Epidermal melanocyte (primary cell): Measurements from ENCODE around the gene GMEB2.
A peak's percentile ranks its signal among the peaks of the same experiment; 100 is the strongest.

ENCODE experiments used
- DNase-seq: peaks from one replicate; pipeline ENCODE4 v3.0.0; 2011; ENCODE audit warnings: low spot score; ENCODE audit not compliant: insufficient read length

The GMEB2 gene

DNA sequence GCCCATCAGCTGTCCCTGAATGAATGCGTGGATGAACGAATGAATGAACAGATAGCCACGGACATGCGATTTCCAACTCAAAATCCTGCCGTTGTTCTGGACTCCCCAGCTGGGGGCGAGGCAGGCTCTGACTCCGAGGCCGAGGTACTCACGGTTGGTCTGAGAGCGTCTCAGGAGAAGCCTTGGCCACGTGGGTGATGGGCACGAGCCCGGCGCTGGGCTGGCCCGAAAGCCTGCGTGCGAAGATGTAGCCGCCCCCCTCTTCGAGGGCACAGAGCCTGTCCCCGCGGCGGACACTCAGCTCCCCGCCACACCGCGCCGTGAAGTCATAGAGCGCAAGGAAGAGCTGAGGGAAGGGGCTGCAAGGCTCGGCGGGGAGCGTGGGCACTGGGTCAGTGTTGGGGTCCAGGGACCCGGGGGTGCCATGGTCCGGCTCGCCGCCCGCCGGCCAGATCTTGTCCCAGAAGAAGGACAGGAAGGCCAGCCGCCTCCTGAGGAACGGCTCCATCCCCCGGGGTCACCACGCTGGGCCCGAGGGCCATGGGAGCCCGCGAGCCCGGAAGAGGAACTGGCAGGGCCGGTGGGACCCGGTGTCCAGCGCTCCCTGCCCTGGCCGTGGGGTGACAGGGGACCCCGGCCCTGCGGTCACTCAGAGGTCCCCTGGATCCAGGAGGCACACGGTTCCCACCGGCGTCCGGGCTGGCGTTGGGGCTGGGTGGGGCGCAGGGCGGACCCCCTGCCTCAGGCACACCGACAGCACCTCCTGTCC is 79.8 kb downstream of the GMEB2 start:
- DNase-seq, result no peak

DNA sequence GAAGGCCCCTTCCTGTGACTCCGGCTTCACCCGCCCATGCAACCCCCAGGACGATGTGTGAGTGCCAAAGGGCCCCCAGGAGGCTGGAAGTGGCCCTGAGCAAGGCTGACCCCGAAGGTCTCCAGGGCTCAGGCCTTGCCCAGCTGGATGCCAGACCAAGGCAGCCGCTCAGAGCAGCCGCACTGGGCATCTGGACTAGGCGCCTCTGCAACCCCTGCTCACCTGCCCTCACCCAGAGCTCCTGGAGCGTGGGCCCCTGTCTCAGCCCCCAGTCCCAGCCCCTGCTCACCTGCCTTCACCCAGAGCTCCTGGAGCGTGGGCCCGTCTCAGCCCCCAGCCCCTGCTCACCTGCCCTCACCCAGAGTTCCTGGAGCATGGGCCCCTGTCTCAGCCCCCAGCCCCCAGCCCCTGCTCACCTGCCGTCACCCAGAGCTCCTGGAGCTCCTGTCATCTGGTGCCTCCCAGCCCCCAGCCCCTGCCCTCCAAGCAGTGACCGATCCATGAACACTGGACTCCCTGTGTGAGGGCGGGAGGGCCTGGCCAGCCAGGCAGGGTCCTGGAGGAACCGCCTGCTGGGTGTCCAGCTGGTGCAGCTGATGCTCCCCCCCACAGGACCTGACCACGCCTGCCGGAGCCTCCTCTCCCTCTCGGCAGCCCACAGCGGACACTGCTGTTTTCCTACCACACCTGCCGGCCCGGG is 80.5 kb downstream of the GMEB2 start:
- DNase-seq, result no peak

DNA sequence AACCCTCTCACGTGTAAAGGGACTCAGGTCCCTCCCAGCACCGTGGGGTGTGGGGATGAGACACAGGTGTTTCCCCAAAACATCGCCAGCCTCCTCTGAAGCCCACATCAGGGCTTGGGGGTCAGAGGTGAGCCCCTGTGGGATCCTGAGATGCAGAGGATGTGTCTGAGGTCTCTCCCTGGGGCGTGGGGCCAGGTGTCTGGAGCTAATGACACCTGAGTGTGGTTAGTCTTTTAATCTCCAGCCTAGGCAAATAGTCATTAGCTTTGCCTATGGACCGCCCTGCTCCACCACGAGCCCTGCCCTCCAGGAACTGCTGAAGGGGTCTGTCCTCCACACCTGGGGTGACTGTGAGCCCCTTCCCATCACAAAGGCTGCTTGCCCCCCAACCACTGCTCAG is 81.1 kb downstream of the GMEB2 start:
- no peak for DNase-seq

DNA sequence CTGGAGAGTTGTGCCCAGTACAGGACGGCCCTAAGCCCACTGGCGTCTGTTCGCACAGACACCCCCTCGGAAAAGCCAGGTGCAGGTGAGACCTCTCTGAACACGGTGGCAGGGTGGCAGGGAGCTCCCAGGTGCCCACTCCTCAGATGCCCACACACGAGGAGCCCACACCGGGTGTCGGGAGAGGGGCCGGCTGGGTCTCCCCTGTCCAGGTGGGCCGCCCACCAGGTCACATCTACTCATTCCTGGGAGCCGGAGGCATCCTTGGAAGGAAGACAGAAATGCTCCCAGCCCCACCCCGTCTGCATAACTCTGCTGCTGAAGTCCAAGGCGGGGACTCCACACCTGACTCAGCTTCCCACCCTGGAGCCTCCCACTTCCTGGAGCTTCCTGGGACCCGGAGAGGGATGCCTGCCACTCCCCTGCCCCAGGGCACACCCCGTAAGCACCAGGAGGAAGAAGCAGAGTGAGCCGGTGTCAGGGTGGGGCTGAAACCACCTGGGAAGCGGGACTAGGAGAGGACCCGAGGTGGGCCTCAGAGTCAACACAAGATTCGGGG is 81.9 kb downstream of the GMEB2 start:
- no peak for DNase-seq

DNA sequence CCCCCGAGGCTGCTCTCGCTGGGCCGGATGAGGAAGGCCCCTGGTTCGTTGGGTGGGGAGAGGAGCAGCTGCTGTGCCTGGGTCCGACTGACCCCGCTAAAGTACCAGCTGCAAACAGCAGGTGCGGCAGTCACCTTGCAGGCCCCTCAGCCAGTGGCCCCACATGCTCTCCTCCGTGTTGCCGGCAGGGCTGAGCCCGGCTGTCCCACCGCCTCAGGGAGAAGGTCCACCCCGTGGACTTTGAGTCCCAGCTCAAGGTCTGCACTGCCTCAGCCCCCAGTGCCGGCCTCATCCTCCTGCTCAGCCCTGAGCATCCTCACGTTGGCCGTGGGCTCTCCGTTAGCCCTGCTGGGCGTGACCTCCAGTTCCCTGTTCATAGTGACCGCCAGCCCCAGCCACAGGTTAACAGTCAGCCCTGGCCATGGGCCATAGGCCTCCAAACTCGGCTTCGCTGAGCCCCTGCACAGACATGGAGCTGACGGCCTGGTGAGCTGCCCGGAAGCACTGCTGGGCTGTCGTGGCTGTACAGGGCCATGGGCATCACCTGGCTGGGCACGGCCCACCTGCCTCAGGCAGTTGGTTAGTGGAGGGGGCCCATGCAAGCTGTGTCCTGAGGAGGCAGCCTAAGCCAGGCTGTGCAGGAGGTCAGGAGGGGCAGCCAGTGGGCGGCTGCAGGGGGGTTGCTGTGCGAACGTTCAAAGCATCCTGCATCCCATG is 82.5 kb downstream of the GMEB2 start:
- no peak for DNase-seq

DNA sequence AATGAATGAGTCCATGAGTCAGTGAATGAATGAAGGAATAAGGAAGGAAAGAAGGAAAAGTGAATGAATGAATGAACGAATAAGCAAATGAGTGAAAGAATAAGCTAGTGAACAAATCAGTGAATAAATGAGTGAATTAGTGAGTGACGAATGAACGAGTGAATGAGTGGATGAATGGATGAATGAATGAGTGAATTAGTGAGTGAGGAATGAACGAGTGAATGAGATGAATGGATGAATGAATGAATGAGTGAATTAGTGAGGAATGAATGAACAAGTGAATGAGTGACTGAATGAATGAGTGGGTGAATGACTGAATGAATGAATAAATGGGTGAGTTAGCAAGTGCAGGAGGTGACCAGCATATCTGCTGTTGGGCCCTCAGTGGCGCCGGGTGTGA is 83.2 kb downstream of the GMEB2 start:
- no peak for DNase-seq

DNA sequence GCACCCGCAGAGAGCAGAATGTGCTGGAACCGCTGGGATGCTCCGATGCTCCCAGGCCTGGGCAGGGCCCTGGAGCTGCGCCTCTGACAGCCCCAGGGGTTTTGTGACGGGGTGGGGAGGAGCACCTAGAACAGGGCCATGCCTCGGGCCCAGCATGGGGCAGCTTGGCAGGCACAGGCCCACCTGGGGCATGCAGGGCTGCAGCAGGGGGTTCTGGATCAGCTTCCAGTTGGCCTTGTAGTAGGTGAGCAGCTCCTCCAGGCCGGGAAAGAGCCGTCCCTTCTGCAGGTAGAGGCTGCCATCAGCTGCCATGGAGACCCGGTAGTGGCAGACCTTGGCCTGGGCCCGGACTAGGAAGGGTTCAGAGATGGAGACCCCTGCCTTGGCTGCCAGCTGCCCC is 83.8 kb downstream of the GMEB2 start:
- no peak for DNase-seq

DNA sequence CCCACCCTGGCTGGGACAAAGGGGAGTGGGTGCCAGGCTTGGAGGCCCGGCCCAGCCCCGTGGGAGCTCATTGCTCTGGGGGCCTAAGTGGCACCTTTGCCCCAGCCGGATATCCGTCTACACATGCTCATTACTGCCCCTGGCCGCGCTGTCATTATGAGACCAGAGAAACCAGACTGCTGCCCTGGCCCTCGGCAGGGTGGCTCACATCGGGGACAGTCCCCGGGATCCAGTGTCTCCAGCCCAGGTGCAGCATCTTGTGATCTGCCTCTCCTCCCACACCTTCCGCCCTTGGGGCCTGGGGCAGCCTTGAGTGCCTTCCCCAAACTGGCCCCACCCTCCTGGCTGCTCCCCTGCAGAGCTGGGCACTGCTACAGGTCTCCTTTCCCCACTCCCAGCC is 84.2 kb downstream of the GMEB2 start:
- DNase-seq, result no peak

DNA sequence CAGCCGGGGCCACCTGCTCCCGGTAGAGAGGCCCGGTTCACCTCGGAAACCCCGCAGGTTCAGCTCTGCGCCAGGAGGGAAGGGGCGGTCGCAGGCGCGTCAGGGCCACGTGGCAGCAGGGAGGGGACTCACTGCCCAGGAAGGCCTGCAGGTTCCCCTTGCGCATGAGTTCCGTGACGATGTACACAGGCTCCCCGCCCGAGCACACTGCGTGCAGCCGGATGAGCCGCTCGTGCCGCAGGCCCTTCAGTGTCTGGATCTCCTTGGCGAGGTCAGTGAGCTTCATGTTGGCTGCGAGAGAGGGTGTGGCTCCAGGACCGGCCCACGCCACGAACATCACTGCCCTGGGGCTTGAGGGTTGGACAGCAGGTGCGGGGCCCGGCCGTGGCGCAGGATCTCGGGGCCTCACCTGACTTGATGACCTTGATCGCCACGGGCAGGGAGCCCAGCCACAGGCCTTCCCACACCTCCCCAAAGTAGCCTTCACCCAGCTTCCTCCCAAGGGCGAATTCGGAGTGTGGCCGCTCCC is 84.8 kb downstream of the GMEB2 start:
- no peak for DNase-seq

DNA sequence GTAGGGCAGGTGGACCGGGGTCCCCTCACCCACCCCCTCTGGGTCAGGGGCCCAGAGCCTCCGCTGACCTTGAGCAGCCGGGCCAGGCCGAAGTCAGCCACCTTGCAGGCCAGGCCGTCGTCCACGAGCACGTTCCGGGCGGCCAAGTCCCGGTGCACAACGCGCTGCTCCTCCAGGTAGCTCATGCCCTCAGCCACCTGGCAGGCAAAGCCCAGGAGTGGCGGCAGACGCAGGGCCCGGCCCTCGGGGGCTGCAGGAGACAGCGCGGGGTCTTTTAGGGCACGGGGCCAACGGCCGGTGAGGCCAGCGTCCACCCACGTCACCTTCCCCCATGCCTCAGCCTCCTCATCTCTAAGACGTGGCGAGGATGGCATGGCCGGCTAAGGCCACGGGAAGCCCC is 85.5 kb downstream of the GMEB2 start:
- DNase-seq, result no peak

DNA sequence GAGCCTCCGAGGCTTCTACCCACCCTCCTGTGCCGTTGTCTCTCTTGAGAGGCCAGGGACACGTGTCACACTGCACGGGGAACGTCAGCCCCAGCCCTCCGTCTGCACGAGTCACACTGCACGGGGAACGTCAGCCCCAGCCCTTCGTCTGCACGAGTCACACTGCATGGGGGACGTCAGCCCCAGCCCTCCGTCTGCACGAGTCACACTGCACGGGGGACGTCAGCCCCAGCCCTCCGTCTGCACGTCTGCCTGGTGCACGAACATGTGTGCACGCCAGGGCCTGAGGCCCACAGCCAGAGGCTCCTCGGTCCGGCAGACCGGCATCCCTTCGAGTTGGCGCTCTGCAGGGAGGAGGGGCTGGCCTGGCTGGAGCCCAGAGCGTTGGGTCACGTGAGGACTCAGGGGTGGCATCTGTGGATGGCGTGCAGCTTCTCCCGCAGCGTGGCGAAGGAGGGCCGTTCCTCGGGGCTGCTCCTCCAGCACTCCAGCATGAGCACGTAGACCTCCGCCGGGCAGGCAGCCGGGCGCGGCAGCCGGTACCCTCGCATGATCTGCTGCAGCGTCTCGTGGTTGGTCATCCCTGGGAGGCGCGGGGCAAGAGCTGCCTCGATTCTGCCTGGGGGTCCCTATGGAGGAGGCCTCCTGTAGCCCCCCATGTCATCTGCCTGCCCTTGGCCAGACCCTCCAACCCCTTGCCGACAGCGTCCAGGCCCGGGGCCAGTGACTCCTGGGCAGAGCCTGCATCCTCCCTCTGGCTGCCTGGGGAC is 86.3 kb downstream of the GMEB2 start:
- peak; percentile 72 for DNase-seq

DNA sequence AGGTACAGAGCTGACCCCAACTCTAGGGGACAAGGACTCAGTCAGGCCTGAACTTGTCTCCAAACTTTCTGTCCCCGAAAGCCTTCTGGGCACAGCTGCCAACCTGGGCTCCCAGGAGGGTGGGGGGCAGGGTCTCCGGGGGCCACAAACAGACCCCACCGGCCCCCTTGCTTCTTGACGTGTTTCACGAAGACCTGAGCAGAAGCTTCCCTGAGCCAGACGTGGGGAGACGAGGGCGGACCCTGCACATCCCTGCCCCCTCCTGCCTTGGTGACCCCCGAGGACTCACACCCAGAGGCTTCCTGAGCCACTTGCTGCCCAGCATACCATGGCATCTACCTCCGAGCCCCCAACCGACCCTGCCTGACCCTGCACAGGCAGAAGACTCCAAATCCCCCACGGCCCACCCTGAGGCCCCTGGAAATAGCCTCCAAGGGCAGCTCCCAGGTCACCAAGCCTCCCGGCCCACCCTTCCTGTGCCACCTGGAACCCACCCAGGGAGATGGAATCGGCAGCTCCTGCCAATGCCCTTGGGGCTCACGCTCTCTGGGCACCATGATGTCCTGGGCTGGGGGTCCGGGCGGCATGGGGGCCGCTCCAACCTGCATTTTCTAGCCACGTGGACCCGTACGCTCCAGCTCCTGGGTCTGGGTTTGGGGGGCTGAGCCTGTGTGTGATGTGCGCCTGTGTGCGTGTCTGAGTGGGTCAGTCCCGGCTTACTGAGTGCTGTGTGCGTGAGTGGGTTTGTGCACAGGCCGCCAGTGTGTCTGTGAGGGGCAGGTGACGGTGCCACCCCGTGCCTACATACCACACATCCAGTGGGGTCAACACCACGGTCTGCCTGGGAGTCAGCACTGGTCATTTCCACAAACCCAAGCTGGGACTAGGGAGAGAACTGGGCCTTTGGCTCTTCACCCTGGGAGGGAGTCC is 87.2 kb downstream of the GMEB2 start:
- DNase-seq, result no peak

DNA sequence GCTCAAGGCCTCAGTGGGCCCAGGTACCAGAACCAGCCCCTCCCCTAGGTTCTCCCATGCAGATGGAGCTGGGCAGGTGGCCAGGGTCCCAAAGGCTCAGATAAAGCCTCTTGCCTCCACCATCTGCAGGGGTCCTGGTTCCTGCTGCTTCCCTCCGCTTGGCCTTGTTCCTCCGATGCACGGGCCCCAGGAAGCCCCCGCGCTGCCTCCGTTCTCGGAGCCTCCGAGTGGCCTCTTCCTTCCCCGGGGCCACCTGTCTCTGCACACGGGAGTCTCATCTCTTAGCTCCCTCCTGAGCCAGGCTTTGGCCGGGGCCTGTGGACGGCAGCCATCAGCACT is 87.8 kb downstream of the GMEB2 start:
- DNase-seq, result no peak

DNA sequence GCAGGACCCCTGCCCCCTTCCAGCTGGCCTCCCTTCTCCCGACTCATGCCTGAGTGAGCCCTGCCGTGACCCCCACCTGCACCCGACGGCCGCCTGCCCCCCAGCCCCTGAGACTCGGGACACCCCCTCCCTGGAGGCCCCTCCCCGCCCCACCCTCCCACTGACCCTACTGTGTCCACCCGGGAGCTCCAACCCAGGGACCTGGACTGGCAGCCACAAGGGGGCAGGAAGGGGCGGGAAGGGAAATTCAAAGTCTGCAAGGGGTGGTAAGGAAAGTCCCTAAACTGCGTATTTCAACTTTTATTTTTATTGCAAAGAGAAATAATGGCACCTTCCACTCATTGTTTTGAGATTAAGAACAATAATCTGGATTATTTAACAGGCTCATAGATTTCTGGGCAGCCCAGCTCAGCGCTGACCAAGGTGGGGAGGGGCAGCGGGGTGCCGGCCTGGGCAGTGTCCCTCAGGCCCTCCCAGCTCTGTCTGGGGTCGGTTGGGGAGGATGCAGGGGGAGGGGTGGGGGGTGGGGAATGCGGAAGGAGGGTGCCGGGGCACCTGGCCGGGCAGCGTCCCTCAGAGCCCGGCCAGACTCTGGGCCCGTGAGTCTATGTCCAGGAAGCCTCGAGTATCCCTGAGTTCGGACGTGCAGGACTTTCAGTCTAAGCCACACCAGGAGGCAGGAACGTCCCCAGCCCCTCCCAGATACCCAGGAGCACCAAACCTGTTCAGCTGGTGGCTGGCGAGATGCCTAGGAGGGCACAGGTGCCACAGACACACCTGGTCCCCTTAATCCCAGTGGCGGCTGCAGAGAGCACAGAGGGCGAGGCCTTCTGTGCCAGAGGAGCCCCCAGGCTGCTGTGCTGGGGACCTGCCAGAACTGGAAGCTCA is 88.5 kb downstream of the GMEB2 start:
- DNase-seq, result no peak
